Frontal cortex (tissue), 4 donors: ENCODE measurements around the gene S100A16. TPM values are rescaled to one million over a fixed set of nuclear protein-coding genes. Genes with fewer than 3 reads are reported as not detected.
"Not testable (repeated sequence)": the region's sequence is repeated elsewhere in the genome, so short reads cannot be mapped to it uniquely, and the experiment has no call there.

Experiments used
- DNase-seq, 2 donors: peaks; one replicate each; pipeline ENCODE4 v3.0.0; 2012; ENCODE audit warnings: low spot score in 2 of 2
- FAIRE-seq: peaks from 2 replicates; lab custom pipeline; 2012; peaks lifted over from hg19 to GRCh38; lab: Jason Lieb, UNC
- total RNA-seq: library from RNA; depleted of rRNA; stranded (reverse); fragments of >200 nt; gene quantifications from one replicate; pipeline ENCODE4 v1.2.3, GENCODE V29; 2014
- donor health status: control.
- donor health status: control.
- donor health status: control.

The S100A16 gene
- total RNA-seq, 1 donor from 2014 or later, result 13.0 TPM

GRCh38 chr1:153597206-153597605 lies 15.7 kb downstream of the S100A16 start:
- FAIRE-seq (no peak), DNase-seq (no peak)

GRCh38 chr1:153592748-153593147 lies 20.2 kb downstream of the S100A16 start:
- DNase-seq, result no peak
- FAIRE-seq, result no peak

GRCh38 chr1:153588482-153588881 lies 24.5 kb downstream of the S100A16 start:
- no peak for FAIRE-seq
- DNase-seq, result no peak

- DNase-seq, FAIRE-seq: not testable (repeated sequence)
Measured at GRCh38 chr1:153588033-153588432, 24.9 kb downstream of the S100A16 start.

- FAIRE-seq (no peak), DNase-seq (no peak)
Measured at GRCh38 chr1:153587314-153587713, 25.6 kb downstream of the S100A16 start.

GRCh38 chr1:153586347-153586746 lies 26.6 kb downstream of the S100A16 start:
- DNase-seq, result no peak
- FAIRE-seq, result no peak

GRCh38 chr1:153585006-153585405 lies 27.9 kb downstream of the S100A16 start:
- DNase-seq (no peak), FAIRE-seq (no peak)

GRCh38 chr1:153583976-153584375 lies 29.0 kb downstream of the S100A16 start:
- no peak for DNase-seq
- FAIRE-seq, result peak; percentile 33

GRCh38 chr1:153583514-153583913 lies 29.4 kb downstream of the S100A16 start:
- not testable (repeated sequence) for DNase-seq

GRCh38 chr1:153582836-153583235 lies 30.1 kb downstream of the S100A16 start:
- not testable (repeated sequence) for FAIRE-seq, DNase-seq

More at GRCh38 chr1:153583514-153583913, 29.4 kb downstream of the S100A16 start:
- FAIRE-seq, result not testable (repeated sequence)

- no peak for DNase-seq
Measured at GRCh38 chr1:153578936-153579335, 34.0 kb downstream of the S100A16 start.

GRCh38 chr1:153578490-153578889 lies 34.4 kb downstream of the S100A16 start:
- no peak for FAIRE-seq

More at GRCh38 chr1:153578936-153579335, 34.0 kb downstream of the S100A16 start:
- no peak for FAIRE-seq

GRCh38 chr1:153577624-153578051 lies 35.3 kb downstream of the S100A16 start:
- DNase-seq (peak in 1 of 2 donors; percentile 42), FAIRE-seq (no peak)

More at GRCh38 chr1:153578490-153578889, 34.4 kb downstream of the S100A16 start:
- DNase-seq, result no peak

GRCh38 chr1:153577138-153577537 lies 35.8 kb downstream of the S100A16 start:
- DNase-seq (no peak), FAIRE-seq (no peak)

GRCh38 chr1:153575497-153575896 lies 37.4 kb downstream of the S100A16 start:
- FAIRE-seq, DNase-seq: not testable (repeated sequence)

- not testable (repeated sequence) for FAIRE-seq, DNase-seq
Measured at GRCh38 chr1:153575081-153575491, 37.9 kb downstream of the S100A16 start.

- DNase-seq (no peak), FAIRE-seq (no peak)
Measured at GRCh38 chr1:153573351-153573750, 39.6 kb downstream of the S100A16 start.

GRCh38 chr1:153572569-153573015 lies 40.3 kb downstream of the S100A16 start:
- DNase-seq (peak; percentile 78 to 79), FAIRE-seq (no peak)

GRCh38 chr1:153571706-153572105 lies 41.2 kb downstream of the S100A16 start:
- no peak for DNase-seq
- FAIRE-seq, result no peak

GRCh38 chr1:153570874-153571273 lies 42.1 kb downstream of the S100A16 start:
- no peak for DNase-seq
- FAIRE-seq, result no peak

GRCh38 chr1:153569465-153569864 lies 43.5 kb downstream of the S100A16 start:
- DNase-seq, result no peak
- no peak for FAIRE-seq
